ENCODE data around the gene ADCY1. TPM values are rescaled to one million over a fixed set of nuclear protein-coding genes. Genes with fewer than 3 reads are reported as not detected.

ADCY1 gene
- total and polyA plus RNA-seq, 2 donors: 1.2 to 3.7 TPM

DNA sequence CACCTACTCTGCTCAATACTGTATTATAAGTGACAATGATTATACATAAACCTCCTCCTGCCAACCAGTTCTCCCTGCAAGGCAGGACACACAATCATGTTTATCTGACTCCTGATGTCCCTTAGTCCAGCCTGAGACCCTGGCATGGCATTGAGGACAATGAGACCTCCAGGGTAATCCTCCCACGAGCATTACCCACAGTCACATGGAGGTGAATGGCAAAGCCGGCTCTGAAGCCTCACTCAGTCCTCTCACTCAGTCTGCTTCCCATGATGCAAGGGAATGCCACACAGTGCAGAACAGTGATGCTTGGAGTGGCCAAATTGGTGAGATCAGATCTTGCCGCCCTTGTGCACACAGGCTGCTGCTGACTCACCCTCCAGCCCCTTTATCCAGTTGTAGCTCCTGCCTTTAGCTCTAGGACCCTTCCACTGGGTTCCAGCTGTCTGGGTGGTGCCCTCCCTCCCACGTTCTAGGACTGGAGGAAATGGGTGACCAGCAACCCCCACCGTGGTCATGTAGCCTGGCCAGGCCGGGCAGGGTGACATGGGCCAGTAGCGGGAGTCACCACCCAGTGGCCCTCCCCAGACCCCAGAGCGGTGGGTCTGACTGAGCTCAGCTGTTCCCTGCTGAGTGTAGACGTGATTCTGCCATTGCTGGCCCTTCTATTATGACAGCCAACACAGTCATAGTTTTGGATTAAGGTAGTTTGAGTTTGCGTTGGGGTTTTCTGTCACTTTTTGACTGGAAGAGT lies 5.5 kb upstream of the ADCY1 start:
- DNase-seq (ENCODE audit: extremely low spot score): no peak
- 84% methylated on average over 10 of the region's 10 CpGs for WGBS
- H3K4me3 ChIP-seq (ENCODE audit: low read depth, low read length): no peak overlapping the region
- H3K36me3 ChIP-seq (ENCODE audit: insufficient read depth): no peaks in the 10 kb centered on the region
- H3K4me1 ChIP-seq (ENCODE audit: insufficient read depth): no peaks in the 10 kb centered on the region
- no peak overlapping the region for H3K27ac ChIP-seq (ENCODE audit: low read depth)

DNA sequence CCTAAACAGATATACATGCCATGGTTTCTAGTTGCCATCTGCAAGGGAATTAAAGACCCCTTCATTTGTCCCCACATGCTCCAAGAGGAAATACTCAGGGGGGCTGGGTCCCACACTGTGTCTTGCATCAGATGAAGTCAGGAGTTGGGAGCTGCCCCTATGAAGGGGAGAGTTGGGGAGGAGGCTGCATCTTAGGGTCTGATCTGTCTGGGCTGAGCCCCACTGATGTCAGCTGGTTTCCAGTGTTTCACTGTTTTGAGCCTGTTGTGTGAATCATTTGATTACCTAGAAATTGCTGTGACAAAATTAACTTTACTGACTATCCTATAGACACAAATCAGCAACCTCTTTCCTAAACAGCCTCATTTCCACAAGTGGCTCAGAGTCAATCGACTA lies 4.9 kb upstream of the ADCY1 start:
- DNase-seq (ENCODE audit: extremely low spot score): no peak
- H3K36me3 ChIP-seq (ENCODE audit: insufficient read depth): no peaks in the 10 kb centered on the region
- 89% methylated on average over 1 of the region's 1 CpG for WGBS
- no peaks in the 10 kb centered on the region for H3K4me1 ChIP-seq (ENCODE audit: insufficient read depth)
- no peak overlapping the region for H3K4me3 ChIP-seq (ENCODE audit: low read depth, low read length)
- no peak overlapping the region for H3K27ac ChIP-seq (ENCODE audit: low read depth)

GRCh38 chr7:45570797-45571196 lies 3.4 kb upstream of the ADCY1 start:
- Histone ChIP-seq H3K4me1 (ENCODE audit: insufficient read depth) (no peaks in the 10 kb centered on the region), H3K27ac (ENCODE audit: low read depth) (no peak overlapping the region), H3K4me3 (ENCODE audit: low read depth, low read length) (no peak overlapping the region), H3K36me3 (ENCODE audit: insufficient read depth) (no peaks in the 10 kb centered on the region)
- DNase-seq (ENCODE audit: extremely low spot score): no peak
- 90% methylated on average over 9 of the region's 9 CpGs for WGBS

- Histone ChIP-seq H3K27ac (ENCODE audit: low read depth) (no peak overlapping the region), H3K4me1 (ENCODE audit: insufficient read depth) (no peaks in the 10 kb centered on the region), H3K36me3 (ENCODE audit: insufficient read depth) (no peaks in the 10 kb centered on the region), H3K4me3 (ENCODE audit: low read depth, low read length) (no peak overlapping the region)
- no peak for DNase-seq (ENCODE audit: extremely low spot score)
- 57% methylated on average over 11 of the region's 11 CpGs for WGBS
Measured at GRCh38 chr7:45573204-45573603, 964 bp upstream of the ADCY1 start.

DNA sequence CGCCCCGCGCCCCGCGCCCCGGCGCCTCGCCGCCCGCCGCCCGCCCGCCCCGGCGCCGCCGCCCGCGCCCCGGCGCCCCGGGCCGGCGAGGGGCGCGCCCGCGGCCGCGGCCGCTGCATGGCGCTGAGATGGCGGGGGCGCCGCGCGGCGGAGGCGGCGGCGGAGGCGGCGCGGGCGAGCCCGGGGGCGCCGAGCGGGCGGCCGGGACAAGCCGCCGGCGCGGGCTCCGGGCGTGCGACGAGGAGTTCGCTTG lies 174 bp downstream of the ADCY1 start:
- DNase-seq (ENCODE audit: extremely low spot score): no peak
- Histone ChIP-seq H3K4me1 (ENCODE audit: insufficient read depth) (no peaks in the 10 kb centered on the region), H3K36me3 (ENCODE audit: insufficient read depth) (no peaks in the 10 kb centered on the region), H3K4me3 (ENCODE audit: low read depth, low read length) (peak overlapping the region; percentile 66), H3K27ac (ENCODE audit: low read depth) (no peak overlapping the region)
- WGBS: under 1% methylated on average over 42 of the region's 60 CpGs

DNA sequence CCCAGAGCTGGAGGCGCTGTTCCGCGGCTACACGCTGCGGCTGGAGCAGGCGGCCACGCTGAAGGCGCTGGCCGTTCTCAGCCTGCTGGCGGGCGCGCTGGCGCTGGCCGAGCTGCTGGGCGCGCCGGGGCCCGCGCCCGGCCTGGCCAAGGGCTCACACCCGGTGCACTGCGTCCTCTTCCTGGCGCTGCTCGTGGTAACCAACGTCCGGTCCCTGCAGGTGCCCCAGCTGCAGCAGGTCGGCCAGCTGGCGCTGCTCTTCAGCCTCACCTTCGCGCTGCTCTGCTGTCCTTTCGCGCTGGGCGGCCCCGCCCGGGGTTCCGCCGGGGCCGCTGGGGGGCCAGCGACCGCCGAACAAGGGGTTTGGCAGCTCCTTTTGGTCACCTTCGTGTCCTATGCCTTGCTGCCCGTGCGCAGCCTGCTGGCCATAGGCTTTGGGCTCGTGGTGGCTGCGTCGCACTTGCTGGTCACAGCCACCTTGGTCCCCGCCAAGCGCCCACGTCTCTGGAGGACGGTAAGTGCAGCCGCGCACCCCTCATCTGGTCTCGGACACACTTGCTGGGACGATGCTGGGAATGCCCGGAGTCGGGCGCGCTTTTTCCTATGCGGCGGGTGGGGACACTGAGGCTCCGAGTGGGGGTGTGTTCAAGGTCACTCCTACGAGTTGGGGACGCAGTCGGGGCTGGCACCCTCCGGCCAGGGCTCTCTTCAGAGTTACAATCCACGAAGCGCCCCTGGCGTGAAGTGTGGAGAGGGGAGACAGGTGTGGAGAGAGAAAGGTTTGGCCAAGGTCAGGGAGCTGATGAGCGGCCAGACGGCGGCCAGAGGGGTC lies 717 bp downstream of the ADCY1 start:
- DNase-seq (ENCODE audit: extremely low spot score): no peak

DNA sequence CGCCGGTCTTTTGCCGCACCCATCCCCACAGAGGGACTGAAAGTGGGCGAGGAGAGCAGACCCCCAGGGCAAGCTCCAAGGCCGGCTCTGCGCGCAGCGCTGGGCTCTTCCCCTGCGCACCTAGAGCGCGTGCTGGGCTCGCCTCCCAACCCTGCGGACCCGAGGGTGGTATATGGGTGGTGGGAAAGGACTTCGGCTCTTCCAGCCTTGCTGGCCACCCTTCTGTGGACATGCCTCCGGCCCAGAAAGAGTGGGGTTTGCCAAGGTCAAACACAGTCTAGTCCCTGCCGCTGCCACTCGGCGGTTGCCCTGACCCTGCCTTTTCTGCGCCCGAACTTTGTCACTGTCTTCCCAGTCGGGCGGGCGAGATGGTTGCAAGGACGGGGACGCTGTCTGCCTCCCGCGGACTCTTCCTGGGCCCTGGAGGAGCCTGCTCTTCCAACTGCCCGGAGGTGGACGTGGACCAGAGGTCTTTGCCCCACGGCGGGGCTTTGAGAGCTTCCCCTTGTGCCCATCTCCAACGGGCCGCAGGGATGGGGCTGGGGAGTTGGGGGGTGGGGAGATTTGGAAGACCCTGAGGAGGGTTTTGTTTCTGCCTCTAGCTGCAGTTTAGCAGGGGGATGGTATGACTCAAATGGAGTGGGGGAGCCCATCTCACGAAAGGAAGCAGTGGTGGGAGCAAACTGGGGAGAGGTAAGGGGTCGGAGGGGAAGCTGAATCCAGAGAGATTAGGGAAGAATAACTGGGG lies 1.5 kb downstream of the ADCY1 start:
- no peaks in the 10 kb centered on the region for H3K36me3 ChIP-seq (ENCODE audit: insufficient read depth)
- H3K4me1 ChIP-seq (ENCODE audit: insufficient read depth): no peaks in the 10 kb centered on the region
- peak overlapping the region; percentile 66 for H3K4me3 ChIP-seq (ENCODE audit: low read depth, low read length)
- 17% methylated on average over 36 of the region's 36 CpGs for WGBS
- H3K27ac ChIP-seq (ENCODE audit: low read depth): no peak overlapping the region
- DNase-seq (ENCODE audit: extremely low spot score): no peak

More for the DNA sequence above, 717 bp downstream of the ADCY1 start:
- Histone ChIP-seq H3K27ac (ENCODE audit: low read depth) (no peak overlapping the region), H3K4me3 (ENCODE audit: low read depth, low read length) (peak overlapping the region; percentile 66), H3K36me3 (ENCODE audit: insufficient read depth) (no peaks in the 10 kb centered on the region), H3K4me1 (ENCODE audit: insufficient read depth) (no peaks in the 10 kb centered on the region)
- under 1% methylated on average over 72 of the region's 72 CpGs for WGBS

- no peak overlapping the region for H3K27ac ChIP-seq (ENCODE audit: low read depth)
- H3K4me1 ChIP-seq (ENCODE audit: insufficient read depth): no peaks in the 10 kb centered on the region
- 74% methylated on average over 12 of the region's 12 CpGs for WGBS
- H3K36me3 ChIP-seq (ENCODE audit: insufficient read depth): no peaks in the 10 kb centered on the region
- H3K4me3 ChIP-seq (ENCODE audit: low read depth, low read length): no peak overlapping the region
- no peak for DNase-seq (ENCODE audit: extremely low spot score)
Measured at GRCh38 chr7:45576249-45576929, 2.2 kb downstream of the ADCY1 start.

DNA sequence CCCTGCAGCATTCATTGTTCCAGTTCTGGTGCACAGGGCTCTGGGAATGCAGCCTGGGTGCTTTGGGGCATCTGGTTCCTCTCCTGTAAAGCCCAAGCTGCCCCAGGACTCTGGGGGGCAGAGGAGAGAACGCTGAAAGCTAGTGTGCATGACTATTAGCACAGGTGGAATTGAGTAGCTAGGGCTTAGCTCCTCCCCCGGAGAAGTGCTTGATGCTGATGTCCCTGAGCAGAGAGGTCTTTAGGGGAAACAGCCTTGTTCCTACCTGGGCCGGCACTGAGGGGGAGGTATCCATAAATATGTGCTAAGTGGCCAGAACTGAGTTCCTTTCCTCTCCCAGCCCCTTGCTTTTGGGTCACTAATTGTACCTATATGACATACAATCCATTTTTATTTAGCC lies 3.9 kb downstream of the ADCY1 start:
- H3K36me3 ChIP-seq (ENCODE audit: insufficient read depth): no peaks in the 10 kb centered on the region
- DNase-seq (ENCODE audit: extremely low spot score): no peak
- 77% methylated on average over 3 of the region's 3 CpGs for WGBS

GRCh38 chr7:45578467-45578866 lies 4.3 kb downstream of the ADCY1 start:
- no peaks in the 10 kb centered on the region for H3K4me1 ChIP-seq (ENCODE audit: insufficient read depth)
- DNase-seq (ENCODE audit: extremely low spot score): no peak
- no peaks in the 10 kb centered on the region for H3K36me3 ChIP-seq (ENCODE audit: insufficient read depth)
- no peak overlapping the region for H3K27ac ChIP-seq (ENCODE audit: low read depth)
- whole genome bisulfite sequencing: 95% methylated on average over 1 of the region's 1 CpG
- H3K4me3 ChIP-seq (ENCODE audit: low read depth, low read length): no peak overlapping the region

More for the DNA sequence above, 3.9 kb downstream of the ADCY1 start:
- H3K4me3 ChIP-seq (ENCODE audit: low read depth, low read length): no peak overlapping the region
- H3K4me1 ChIP-seq (ENCODE audit: insufficient read depth): no peaks in the 10 kb centered on the region
- no peak overlapping the region for H3K27ac ChIP-seq (ENCODE audit: low read depth)

- Histone ChIP-seq H3K36me3 (ENCODE audit: insufficient read depth) (no peaks in the 10 kb centered on the region), H3K27ac (ENCODE audit: low read depth) (no peak overlapping the region), H3K4me1 (ENCODE audit: insufficient read depth) (no peaks in the 10 kb centered on the region), H3K4me3 (ENCODE audit: low read depth, low read length) (no peak overlapping the region)
- WGBS: 49% methylated on average over 7 of the region's 7 CpGs
- no peak for DNase-seq (ENCODE audit: extremely low spot score)
Measured at GRCh38 chr7:45579391-45579801, 5.2 kb downstream of the ADCY1 start.

- no peaks in the 10 kb centered on the region for H3K4me1 ChIP-seq (ENCODE audit: insufficient read depth)
- H3K4me3 ChIP-seq (ENCODE audit: low read depth, low read length): no peak overlapping the region
- 79% methylated on average over 16 of the region's 16 CpGs for WGBS
- no peak for DNase-seq (ENCODE audit: extremely low spot score)
- H3K27ac ChIP-seq (ENCODE audit: low read depth): no peak overlapping the region
- H3K36me3 ChIP-seq (ENCODE audit: insufficient read depth): no peaks in the 10 kb centered on the region
Measured at GRCh38 chr7:45580053-45580872, 6.1 kb downstream of the ADCY1 start.
